HAP-1 (cell line): ENCODE data around the gene EDN1.
"Not testable (repeated sequence)": the region's sequence is repeated elsewhere in the genome, so short reads cannot be mapped to it uniquely, and the experiment has no call there.

ENCODE experiments used
- DNase-seq, 2 experiments: peaks; one replicate each; pipeline ENCODE4 v3.0.0-alpha.2; 2016 to 2020; ENCODE audit warnings: low spot score in 2 of 2
- H3K27me3 ChIP-seq: fragments of 250-450 bp; sonication (Bioruptor Pico); 2 replicates; pipeline ENCODE4 v1.5.1; 2020; ENCODE audit warnings: low read depth, mild to moderate bottlenecking, moderate library complexity
- H3K36me3 ChIP-seq: fragments of 250-450 bp; sonication (Bioruptor Pico); replicated peaks from 2 replicates; pipeline ENCODE4 v1.5.1; 2020; ENCODE audit warnings: mild to moderate bottlenecking
- H3K4me1 ChIP-seq: fragments of 250-450 bp; sonication (Bioruptor Pico); 2 replicates; pipeline ENCODE4 v1.5.1; 2020; ENCODE audit warnings: mild to moderate bottlenecking
- H3K4me3 ChIP-seq: fragments of 250-450 bp; sonication (Bioruptor Pico); 2 replicates; pipeline ENCODE4 v1.5.1; 2020; ENCODE audit warnings: mild to moderate bottlenecking, moderate library complexity
- H3K9me3 ChIP-seq: fragments of 250-450 bp; sonication (Bioruptor Pico); 2 replicates; pipeline ENCODE4 v1.5.1; 2020; ENCODE audit warnings: mild to moderate bottlenecking, moderate library complexity
- in situ Hi-C: fragments of 300-500 bp; cut with MboI; formaldehyde crosslinking; loops from 3 replicates; pipeline ENCODE4 v1.14.3; 2020; ENCODE audit warnings: low sequenced_read_pairs, inconsistent platforms, mixed read lengths

EDN1 gene

DNA sequence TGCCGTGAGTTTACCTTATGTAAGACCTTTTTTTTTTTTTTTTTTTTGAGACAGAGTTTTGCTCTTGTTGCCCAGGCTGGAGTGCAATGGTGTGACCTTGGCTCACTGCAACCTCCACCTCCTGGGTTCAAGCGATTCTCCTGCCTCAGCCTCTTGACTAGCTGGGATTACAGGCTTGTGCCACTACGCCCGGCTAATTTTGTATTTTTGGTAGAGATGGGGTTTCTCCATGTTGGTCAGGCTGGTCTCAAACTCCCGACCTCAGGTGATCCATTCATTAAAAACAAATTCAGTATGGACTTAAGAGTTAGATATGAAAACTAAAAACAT lies 42.6 kb downstream of the EDN1 start:
- H3K27me3 ChIP-seq, H3K4me3 ChIP-seq, H3K4me1 ChIP-seq, in situ Hi-C loops, H3K9me3 ChIP-seq, DNase-seq, H3K36me3 ChIP-seq: not testable (repeated sequence)

- no peaks in the 10 kb centered on the region for H3K9me3 ChIP-seq
- no peaks in the 10 kb centered on the region for H3K27me3 ChIP-seq
- H3K36me3 ChIP-seq: no peaks in the 10 kb centered on the region
- no peak for DNase-seq
- no peak overlapping the region for H3K4me3 ChIP-seq
- H3K4me1 ChIP-seq: no peaks in the 10 kb centered on the region
- in situ Hi-C loops: no loop called here
Measured at GRCh38 chr6:12333128-12333527, 43.0 kb downstream of the EDN1 start.

DNA sequence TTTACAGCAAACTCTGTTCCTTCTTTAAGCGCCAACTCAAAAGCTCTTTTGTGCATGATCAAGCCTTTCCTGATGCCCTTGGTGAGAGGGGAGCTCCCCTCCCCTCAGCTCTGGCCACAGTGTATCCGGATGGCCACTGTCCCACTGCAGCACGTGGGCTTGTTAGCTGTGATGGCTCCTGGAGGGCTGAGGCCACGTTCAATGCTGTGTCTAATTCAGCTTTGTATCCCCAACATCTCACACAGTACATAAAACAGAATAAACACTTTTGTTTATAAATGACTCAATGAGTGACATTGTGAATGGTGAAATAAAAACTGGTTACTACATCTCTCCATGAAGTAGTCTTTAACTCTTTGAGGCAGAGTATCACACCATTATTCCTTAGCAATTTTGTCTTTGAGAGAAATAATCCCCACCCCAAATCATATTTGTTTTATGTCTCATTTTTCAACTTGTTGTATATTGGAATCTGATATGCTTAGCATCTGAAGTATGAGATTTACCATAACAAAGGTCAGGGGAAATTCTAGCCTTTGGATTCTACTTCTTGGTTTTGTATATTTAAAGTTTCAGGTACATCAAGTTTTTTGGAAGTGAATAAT lies 44.5 kb downstream of the EDN1 start:
- no peak for DNase-seq
- H3K9me3 ChIP-seq: no peaks in the 10 kb centered on the region
- no peak overlapping the region for H3K4me3 ChIP-seq
- no peaks in the 10 kb centered on the region for H3K27me3 ChIP-seq
- no peaks in the 10 kb centered on the region for H3K36me3 ChIP-seq
- in situ Hi-C loops: no loop called here
- H3K4me1 ChIP-seq: no peaks in the 10 kb centered on the region

DNA sequence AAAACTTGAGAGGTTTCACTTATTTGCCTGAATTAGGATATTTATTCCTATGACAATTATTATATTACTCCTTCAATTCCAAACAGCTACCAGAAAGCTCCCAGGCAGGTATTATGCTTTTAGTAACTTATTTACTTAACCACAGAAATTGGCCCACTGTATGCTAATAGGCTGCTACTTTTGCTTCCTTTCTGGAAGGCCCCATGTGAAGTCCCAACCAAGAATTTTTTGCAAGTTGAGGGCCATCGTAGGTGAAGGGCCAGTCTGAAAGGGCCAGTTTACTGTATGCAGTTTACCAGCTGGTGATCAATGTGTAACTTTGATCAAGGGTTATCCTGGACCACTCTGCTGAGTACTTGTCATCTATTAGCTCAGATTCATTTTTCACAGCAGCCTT lies 45.0 kb downstream of the EDN1 start:
- in situ Hi-C loops: no loop called here
- Histone ChIP-seq H3K36me3 (no peaks in the 10 kb centered on the region), H3K4me1 (no peaks in the 10 kb centered on the region), H3K9me3 (no peaks in the 10 kb centered on the region), H3K27me3 (no peaks in the 10 kb centered on the region), H3K4me3 (no peak overlapping the region)
- no peak for DNase-seq

DNA sequence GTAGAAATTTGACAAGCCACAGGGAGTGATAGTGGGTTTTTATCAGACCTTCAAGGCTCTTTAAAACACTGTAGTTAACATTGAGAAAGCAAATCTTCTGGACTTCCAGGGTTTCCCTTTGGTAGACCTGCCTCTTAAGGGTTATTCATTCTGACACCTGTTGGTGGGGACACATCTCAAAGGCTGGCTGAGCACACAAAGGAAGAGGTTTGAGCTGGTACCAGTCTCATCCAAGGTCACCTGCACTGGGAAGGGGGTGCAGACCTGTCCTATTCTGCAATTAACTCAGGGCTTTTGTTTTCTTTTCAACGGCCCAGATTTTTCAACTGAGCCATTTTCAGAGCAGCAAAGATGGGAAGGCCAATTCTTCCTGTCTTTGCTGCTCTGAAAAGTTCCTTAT lies 45.6 kb downstream of the EDN1 start:
- no peaks in the 10 kb centered on the region for H3K9me3 ChIP-seq
- in situ Hi-C loops: no loop called here
- H3K36me3 ChIP-seq: no peaks in the 10 kb centered on the region
- no peaks in the 10 kb centered on the region for H3K27me3 ChIP-seq
- DNase-seq: no peak
- H3K4me1 ChIP-seq: no peaks in the 10 kb centered on the region
- H3K4me3 ChIP-seq: no peak overlapping the region

- no peaks in the 10 kb centered on the region for H3K36me3 ChIP-seq
- no peaks in the 10 kb centered on the region for H3K4me1 ChIP-seq
- DNase-seq: no peak
- no peaks in the 10 kb centered on the region for H3K9me3 ChIP-seq
- no peak overlapping the region for H3K4me3 ChIP-seq
- in situ Hi-C loops: no loop called here
- H3K27me3 ChIP-seq: no peaks in the 10 kb centered on the region
Measured at GRCh38 chr6:12336121-12336971, 46.2 kb downstream of the EDN1 start.

GRCh38 chr6:12339022-12339421 lies 48.9 kb downstream of the EDN1 start:
- Histone ChIP-seq H3K4me1 (0 out of 2 replicates have a peak, but pooled peaks cover 2% of the 10 kb centered on the region), H3K9me3 (no peaks in the 10 kb centered on the region), H3K4me3 (no peak overlapping the region), H3K27me3 (no peaks in the 10 kb centered on the region), H3K36me3 (no peaks in the 10 kb centered on the region)
- in situ Hi-C loops: no loop called here
- DNase-seq: no peak

GRCh38 chr6:12339808-12340487 lies 49.8 kb downstream of the EDN1 start:
- no peaks in the 10 kb centered on the region for H3K9me3 ChIP-seq
- H3K27me3 ChIP-seq: no peaks in the 10 kb centered on the region
- in situ Hi-C loops: no loop called here
- 0 out of 2 replicates have a peak, but pooled peaks cover 2% of the 10 kb centered on the region for H3K4me1 ChIP-seq
- no peaks in the 10 kb centered on the region for H3K36me3 ChIP-seq
- H3K4me3 ChIP-seq: no peak overlapping the region
- no peak for DNase-seq

GRCh38 chr6:12340488-12340818 lies 50.3 kb downstream of the EDN1 start:
- 0 out of 2 replicates have a peak, but pooled peaks cover 2% of the 10 kb centered on the region for H3K4me1 ChIP-seq
- DNase-seq: no peak
- in situ Hi-C loops: no loop called here
- H3K36me3 ChIP-seq: no peaks in the 10 kb centered on the region
- no peak overlapping the region for H3K4me3 ChIP-seq
- no peaks in the 10 kb centered on the region for H3K9me3 ChIP-seq
- H3K27me3 ChIP-seq: no peaks in the 10 kb centered on the region

- no peaks in the 10 kb centered on the region for H3K36me3 ChIP-seq
- H3K4me1 ChIP-seq: 0 out of 2 replicates have a peak, but pooled peaks cover 2% of the 10 kb centered on the region
- no peaks in the 10 kb centered on the region for H3K9me3 ChIP-seq
- in situ Hi-C loops: no loop called here
- H3K4me3 ChIP-seq: no peak overlapping the region
- DNase-seq: peak; percentile 63 to 64
- H3K27me3 ChIP-seq: no peaks in the 10 kb centered on the region
Measured at GRCh38 chr6:12342664-12343063, 52.5 kb downstream of the EDN1 start.

- Histone ChIP-seq H3K4me1 (0 out of 2 replicates have a peak, but pooled peaks cover 2% of the 10 kb centered on the region), H3K4me3 (no peak overlapping the region), H3K36me3 (no peaks in the 10 kb centered on the region), H3K27me3 (no peaks in the 10 kb centered on the region), H3K9me3 (no peaks in the 10 kb centered on the region)
- in situ Hi-C loops: no loop called here
- DNase-seq: no peak
Measured at GRCh38 chr6:12343122-12343439, 52.9 kb downstream of the EDN1 start.

DNA sequence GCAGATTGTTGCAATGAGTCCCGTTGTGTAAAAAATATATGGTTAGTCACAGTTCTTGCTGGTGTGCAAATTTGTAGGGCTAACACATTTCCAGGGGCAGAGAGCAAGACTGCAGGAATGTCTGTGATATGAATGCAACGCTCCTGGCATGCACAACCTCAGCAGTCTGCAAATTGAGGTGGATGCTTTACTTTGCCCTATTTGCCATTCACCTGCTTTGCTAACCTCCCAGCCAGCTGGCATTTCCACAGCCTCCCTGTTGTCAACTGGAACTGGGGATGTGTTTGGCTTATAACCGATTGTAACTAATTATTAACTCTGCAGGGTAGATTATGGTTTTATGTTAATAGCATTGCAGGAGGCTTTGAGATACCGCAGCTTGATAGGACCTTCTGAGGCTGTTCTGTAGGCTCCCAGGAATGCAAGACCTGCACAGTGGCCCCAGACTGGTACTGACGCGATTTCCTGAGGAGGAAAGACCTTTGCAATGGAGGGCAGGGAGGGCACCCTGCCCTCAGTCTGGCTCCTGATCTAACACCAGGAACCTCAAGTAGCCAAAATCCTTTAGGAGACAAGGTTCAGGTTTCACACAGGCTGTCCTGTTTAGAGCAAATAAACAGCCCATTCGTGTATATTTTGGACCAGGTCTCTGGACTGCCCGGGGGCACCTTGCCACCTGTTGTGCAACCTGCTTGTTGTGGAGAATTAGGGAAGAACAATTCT lies 53.4 kb downstream of the EDN1 start:
- 0 out of 2 replicates have a peak, but pooled peaks cover 2% of the 10 kb centered on the region for H3K4me1 ChIP-seq
- in situ Hi-C loops: no loop called here
- no peaks in the 10 kb centered on the region for H3K36me3 ChIP-seq
- DNase-seq: no peak
- no peak overlapping the region for H3K4me3 ChIP-seq
- no peaks in the 10 kb centered on the region for H3K9me3 ChIP-seq
- no peaks in the 10 kb centered on the region for H3K27me3 ChIP-seq

DNA sequence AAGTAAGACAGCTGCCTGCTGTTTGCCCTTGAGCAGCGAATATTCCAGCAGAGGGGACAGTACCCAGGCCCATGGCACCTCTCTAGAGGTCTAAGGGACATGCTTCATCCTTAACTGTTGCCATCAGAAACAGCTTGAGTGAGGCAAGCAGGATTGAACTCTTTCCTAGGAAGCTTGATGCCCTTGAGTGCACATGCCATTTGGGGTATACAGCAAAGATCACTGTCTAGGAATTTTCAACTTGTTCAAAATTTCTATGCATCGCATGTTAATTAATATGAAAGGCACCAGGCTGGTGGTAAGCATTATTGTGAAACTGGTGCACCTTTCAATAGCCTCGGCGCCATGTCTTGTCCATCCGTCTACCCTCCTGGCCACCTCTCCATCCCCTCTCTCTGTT lies 54.1 kb downstream of the EDN1 start:
- 0 out of 2 replicates have a peak, but pooled peaks cover 2% of the 10 kb centered on the region for H3K4me1 ChIP-seq
- no peaks in the 10 kb centered on the region for H3K36me3 ChIP-seq
- no peaks in the 10 kb centered on the region for H3K9me3 ChIP-seq
- no peak overlapping the region for H3K4me3 ChIP-seq
- H3K27me3 ChIP-seq: no peaks in the 10 kb centered on the region
- in situ Hi-C loops: no loop called here
- DNase-seq: no peak
